Stimulated activated CD4-positive, alpha-beta T cell treated with anti-CD3 and anti-CD28 coated beads, TNF-alpha, amount 100 ng/mL, for 4 hours (primary cell): ENCODE results near the gene EXTL1.
A peak's percentile ranks its signal among the peaks of the same experiment; 100 is the strongest.

Experiments
- DNase-seq, 3 experiments: peaks; one replicate each; pipeline ENCODE4 v3.0.0-alpha.2; 2020; ENCODE audit warnings: low read depth in 3 of 3

Gene EXTL1

GRCh38 chr1:25996966-25997827, 24.4 kb upstream of the EXTL1 start:
- no peak for DNase-seq

DNA sequence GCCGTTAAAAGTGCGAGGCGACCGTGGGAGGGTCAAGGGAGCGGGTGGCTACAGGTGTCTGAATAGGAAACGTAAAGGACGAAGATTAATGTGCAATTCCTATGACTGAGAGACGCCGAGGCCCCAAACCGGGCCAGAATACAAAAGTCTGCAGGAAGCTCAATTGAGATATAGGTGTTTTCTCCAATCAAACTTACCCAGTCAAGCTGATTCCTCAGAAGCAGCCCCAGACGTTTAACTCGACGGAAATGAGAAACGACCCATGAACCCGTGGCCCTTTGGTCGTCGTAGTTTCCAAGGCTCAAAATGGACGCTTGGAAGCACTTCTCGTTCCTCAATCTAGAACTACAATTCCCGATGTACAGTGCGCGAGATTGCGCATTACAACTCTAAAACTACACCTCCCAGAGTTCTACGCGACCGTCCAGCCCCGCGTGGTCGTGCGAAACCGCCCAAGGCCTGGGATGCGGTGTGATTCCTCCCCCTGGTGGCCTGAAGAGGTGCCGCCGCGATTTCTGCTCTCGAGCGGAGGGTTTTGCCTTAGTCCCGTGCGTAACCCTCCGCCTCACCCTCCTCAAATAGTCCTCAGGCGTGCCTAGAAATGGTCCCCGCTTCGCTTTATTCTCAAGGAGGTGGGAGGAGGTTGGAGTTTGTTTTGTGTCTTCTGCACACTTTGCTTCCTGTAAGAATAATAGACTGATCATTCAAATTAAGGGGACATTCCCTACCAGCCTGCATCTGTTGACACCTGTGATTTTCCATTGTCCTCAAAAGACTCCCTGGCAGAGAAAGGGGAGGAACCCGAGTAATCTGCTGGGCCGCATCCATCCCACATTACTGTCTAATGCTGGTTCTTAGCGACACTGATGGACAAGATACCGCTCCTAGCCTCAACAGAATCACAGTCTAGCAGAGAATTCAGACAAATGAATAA, 23.5 kb upstream of the EXTL1 start, which contains the start of gene PAFAH2:
Gene PAFAH2, minus strand, starts transcription at position 236 of the 934 bp plus-strand sequence. CDS start 7,247 bp downstream, outside the sequence.
- DNase-seq, result peak; percentile 90 to 94 (median 92)

DNA sequence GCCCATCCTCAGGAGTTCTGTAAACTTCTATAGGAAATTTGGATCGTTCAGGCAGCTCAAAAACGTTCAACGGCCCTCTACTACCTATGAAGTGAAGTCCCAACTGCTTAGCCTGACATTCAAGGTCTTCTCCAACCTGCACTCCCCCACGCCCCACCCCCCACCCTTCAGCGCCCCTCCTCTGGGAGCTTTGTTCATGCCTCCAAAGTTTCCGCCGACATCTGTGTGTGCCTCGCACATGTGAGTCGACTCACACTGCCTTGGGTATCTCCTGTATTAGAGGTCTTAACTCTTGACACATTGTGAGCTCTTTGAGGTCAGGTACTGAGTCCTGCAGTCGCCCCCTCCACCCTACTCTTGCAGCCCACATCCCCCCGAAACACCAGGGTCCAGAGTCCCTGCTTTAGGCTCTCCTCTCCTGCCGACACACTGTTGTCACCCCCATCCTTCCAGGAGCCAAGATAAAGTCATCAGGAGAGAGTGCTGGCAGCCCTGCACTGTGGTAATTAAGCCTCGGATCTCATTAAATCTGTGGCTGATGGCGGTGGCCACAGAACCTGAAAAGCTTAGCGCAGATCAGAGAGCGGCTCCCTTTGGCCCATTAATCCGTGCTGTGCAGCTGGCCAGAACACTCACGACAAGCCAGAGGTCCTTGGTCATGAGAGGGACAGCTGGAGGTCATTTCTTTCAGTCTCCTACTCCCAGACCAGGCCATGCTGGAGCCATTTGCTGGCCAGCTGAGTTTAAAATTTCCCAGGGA, 22.4 kb upstream of the EXTL1 start:
- DNase-seq, result no peak

DNA sequence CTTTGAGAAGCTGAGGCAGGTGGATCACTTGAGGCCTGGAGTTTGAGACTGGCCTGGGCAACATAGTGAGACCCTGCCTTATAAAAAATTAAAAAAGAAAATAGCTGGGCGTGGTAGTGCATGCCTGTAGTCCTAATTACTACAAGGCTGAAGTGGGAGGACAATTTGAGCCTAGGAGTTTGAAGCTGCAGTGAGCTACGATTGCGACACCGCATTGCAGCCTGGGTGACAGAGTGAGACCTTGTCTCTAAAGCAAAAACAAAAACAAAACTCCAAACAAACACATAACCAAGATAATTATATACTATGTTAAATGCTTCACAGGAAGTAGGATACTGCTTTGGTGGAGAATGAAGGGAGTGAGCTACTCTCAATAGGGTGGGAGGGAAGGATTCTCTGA, 18.3 kb upstream of the EXTL1 start:
- DNase-seq, result no peak

DNA sequence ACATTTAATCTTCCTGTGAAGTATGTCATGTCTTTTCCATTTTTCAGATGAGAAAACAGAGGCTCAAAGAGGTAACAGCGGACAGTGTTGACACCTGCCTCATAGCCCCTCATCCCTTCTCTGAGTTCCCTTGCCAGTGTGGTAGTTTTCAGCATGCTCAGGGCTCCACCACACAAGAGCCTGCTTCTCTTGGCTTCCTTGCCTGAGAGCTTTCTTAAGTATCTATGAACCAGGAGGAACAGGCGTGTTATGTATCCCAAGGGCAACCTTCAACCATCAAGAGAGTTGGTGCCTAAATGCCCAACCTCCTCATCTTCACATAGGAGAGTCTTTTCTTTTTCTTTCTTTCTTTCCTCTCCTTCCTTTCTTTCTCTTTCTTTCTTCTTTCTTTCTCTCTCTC, 17.8 kb upstream of the EXTL1 start:
- no peak for DNase-seq

DNA sequence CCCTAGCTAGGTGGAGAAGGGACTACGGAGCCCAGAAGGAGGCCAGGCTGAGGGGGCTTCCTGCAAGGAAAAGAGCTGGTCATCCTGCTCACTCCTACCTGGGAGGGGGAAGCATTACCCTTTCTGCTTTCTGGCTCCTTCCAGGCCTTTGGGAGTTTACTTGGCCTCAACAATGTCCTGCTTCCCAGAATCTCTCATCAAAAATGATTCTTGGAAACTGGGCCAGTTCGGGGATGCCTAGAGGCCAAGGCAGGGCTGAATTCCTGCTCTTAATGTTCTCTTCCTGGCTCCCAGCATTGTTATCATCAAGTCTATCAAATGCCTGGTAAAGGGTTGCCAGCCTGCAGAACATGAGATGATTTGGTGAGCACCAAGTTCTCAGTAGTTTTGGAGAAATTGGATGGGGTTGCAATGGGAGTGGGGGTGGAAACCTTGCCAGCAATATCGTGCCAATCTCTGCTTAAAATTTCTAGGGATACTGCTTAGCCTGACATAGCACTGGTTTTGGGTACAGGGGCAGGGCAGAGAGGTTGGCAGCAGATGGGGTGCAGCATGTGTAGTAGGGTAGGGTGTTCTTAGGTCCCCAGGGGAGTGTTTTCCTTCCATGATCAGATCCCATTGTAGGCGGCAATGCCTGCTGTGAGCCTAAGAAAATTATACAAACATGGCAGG, 16.0 kb upstream of the EXTL1 start:
- no peak for DNase-seq

DNA sequence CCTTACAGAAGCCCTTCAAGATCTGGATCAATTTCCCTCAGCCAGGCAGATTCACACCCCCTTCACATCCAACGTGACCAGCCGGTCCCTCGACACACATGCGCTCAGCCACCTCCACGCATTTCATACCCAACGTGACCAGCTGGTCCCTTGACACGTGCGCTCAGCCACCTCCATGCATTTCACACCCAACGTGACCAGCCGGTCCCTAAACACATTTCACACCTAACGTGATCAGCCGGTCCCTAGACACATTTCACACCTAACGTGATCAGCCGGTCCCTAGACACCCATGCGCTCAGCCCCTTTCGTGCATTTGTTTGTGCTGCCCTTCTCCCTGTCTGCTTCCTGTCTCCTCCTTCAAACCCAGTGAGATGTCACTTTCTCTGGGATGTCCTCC, 14.9 kb upstream of the EXTL1 start:
- DNase-seq, result no peak

DNA sequence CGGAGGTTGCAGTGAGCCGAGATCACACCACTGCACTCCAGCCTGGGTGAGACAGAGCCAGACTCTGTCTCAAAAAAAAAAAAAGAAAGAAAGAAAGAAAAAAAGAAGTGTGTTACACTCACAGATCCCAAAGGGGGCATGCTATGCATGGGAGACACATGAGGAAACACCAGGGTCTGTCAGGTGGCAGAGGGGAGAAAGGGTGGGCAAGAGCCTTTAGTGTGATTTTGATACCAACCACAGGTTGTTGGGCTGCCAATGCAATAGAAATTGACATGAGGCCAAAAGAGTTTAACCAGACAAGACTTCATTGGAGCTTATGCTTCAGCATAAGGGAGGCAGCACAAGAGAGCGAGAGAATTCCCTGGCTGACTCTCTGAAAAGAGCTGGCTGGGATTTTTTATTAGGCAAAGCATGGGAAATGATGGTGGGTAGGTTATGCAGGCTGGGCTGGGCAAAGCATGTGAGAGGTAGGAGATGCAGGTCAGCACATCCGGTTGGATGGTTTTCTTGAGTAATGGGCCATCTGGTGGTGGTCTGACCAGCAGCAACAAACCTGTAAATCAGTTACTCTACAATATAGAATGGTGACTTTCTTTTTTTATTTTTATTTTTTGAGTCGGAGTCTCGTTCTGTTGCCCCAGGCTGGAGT, 11.7 kb upstream of the EXTL1 start:
- no peak for DNase-seq

DNA sequence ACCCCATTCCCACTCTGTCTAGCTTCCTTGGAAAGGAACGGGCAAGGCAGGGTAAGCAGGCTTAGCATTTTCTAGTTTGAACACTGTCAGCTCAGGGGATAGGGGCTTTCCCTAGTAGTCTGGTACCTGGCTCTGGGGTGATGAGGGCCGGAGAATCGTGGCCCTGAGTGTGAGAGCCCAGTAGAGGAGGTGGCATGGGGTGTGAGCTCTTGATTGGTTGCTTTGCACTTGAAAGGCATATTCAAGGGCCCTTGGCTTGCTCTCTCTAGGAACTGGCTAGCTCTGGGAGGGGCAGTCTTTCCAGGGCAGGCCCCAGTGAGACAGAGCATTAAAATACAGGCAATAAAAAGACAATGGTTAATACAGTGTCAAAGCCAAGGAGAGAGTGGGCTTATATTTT, 10.8 kb upstream of the EXTL1 start:
- no peak for DNase-seq

- DNase-seq, result no peak
Measured at GRCh38 chr1:26012864-26013263, 8.7 kb upstream of the EXTL1 start.

DNA sequence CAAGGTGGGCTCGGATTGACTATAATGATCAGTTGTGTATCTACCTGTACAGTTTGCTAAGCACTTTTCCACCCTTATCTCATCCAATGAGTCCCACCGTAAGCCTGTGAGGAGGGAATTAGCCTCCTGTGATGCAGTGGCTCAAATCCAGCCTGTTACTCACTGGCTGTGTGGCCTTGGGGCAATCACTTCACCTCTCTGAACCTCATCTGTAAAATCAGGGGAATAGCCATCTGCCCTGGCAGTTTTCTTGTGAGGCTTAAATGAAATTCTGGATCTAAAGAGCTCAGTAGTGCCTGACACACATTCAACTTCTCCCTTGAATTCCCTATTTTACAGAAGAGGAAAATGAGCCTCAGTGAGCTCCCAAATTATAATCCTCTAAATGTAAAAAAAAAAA, 7.4 kb upstream of the EXTL1 start:
- no peak for DNase-seq

GRCh38 chr1:26015358-26015757, 6.2 kb upstream of the EXTL1 start:
- no peak for DNase-seq

GRCh38 chr1:26016258-26016952, 5.2 kb upstream of the EXTL1 start:
- no peak for DNase-seq

DNA sequence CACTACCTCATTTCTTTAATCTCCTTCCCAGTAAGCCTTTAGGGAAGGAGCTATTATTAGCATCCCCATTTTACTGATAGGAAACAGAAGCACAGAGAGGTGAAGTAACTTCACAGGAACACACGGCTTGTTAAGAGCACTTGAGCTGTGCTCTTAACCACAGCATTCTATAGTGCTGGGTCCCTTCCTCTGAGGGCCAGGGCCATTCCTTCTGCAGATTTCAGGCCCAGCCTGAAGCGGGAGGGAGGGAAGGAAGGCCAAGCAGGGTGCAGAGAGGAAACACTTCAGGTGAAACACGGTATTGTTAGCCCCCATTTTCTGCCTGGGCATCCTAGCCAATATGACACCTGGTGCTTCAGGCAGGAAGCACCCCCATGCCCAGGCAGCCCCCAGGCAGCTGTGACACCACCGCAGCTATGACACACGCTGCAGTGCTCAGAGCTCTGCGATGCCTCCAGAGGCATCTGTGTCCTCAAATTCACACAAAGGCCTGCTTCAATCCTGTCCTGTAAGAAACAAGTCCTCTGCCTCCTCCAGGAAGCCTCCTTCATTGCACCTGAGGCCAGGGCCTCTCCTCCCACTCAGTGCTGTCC, 4.5 kb upstream of the EXTL1 start:
- no peak for DNase-seq

DNA sequence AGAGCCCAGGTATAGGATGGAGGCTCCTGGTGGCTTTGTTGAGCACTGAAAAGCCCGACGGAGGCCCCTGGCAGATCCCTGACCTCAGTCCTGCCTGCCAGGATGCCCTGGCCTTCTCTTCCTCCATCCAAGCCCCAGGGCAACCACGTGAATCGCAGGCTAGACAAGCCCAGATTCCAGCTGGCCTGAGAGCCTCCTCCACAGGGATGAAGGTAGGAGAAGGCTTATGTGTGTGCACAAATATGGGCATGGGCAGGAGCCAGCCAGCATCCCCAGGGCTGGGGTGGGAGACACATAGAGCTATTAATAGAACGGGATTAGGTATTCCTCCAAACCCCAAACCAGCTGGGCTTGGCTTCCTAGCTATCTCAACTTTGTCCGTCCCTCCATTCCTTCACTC, 4.0 kb upstream of the EXTL1 start:
- DNase-seq, result no peak

DNA sequence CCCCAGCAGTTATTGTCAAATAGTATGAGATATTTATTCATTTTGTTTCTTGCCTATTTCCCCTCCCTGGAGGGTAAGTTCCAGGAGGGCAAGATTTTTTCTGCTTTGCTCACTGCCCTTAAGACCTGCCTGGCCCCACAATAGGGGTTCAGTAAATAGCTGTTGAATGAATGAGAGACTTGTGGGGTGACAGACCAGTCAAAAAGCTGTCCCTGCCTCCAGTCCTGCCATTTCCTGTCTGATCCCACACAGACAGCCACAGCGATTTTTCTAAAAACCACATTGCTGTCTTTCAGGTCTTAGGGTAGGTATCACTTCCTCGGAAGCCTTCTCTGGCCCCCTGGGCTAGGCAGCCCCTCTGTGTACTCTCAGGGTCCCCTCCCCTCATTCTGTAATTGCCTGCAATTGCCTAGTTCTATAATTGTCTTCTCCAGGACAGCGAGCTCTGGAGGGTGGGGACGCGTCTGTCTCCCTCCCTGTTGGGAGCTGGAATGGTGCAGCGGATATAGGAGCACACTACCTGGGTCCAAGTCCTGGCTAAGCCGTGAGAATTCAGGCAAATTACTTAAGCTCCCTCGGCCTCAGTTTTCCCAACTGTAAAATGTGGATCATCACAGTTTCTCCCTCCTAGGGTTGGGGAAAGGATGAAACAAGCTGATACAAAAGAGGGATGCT, 1.8 kb upstream of the EXTL1 start:
- no peak for DNase-seq

- DNase-seq, result no peak
Measured at GRCh38 chr1:26020330-26020768, 1.2 kb upstream of the EXTL1 start.

GRCh38 chr1:26020941-26021646, 481 bp upstream of the EXTL1 start:
- no peak for DNase-seq

DNA sequence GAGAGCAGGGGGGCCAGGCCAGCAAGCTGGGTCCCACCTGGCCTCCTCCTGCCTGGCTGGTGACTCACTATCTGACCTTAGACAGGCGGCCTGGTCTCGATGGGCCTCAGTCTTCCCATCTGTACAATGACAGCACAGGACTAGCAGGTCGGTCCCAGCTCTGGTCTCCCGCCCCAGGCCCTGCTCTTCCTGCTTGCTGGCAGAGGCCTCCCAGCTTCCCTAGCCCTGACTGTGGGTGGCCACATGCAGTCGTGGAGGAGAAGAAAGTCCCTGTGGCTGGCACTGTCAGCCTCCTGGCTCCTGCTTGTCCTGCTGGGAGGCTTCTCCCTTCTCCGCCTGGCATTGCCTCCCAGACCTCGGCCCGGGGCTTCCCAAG, 817 bp downstream of the EXTL1 start:
- DNase-seq, result no peak
